T-helper 9 cell (primary cell): ENCODE measurements around the gene ZNF678.
"Not testable (repeated sequence)": the region's sequence is repeated elsewhere in the genome, so short reads cannot be mapped to it uniquely, and the experiment has no call there.

ENCODE experiments used
- DNase-seq: peaks from one replicate; pipeline ENCODE4 v3.0.0-alpha.2; 2020
- total RNA-seq, 2 donors: gene quantifications; one replicate each; lab custom pipeline; 2026; lab: John Stamatoyannopoulos, UW

The ZNF678 gene
- 10.6 to 21.8 reads per million in 2 donors for total RNA-seq

DNA sequence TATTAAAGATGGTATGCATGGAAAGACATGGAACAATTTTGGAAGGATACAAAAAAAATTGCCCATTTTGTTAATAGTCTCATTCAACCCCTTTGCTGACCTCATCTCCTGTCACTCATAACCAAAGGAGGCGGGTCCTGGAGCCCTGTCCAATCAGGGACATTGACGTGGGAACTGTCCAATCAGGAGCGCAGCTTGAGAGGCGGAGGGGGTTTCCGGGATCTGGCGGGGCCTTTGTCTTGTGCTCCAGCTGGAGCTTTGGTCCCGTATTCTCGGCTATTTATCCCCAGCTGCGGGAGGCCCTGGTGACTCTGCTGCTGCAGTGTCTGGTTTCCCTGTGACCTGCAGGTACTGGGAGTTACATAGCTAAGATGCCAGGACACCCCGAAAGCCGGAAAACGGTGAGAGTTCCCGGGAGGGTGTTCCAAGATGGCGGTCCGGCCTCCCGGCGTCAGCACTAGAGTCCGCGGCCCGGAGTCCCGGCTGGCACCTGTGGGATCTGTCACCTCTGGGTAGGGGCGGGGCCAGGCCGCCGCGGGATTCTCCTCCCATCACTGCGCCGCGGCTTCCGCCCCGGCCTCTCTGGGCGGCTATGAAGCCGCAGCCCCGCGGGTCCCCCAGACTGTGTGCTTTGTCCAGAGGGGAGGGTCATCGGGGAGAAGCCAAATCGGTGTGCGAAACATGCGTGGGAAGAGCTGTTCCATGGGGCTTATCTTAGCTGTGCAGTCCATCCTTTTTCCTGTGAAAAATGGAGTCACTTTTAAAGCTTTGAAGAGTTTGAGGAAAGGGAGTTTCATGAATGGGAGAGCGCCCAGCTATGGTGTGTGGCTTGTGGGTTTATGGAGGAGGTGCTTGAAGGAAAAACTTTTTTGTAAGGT lies at the start of gene ZNF678:
ZNF678 (plus strand) TSS at position 233 of the 878 bp plus-strand sequence. CDS start 87,436 bp downstream, outside the sequence.
- DNase-seq: peak; percentile 68

DNA sequence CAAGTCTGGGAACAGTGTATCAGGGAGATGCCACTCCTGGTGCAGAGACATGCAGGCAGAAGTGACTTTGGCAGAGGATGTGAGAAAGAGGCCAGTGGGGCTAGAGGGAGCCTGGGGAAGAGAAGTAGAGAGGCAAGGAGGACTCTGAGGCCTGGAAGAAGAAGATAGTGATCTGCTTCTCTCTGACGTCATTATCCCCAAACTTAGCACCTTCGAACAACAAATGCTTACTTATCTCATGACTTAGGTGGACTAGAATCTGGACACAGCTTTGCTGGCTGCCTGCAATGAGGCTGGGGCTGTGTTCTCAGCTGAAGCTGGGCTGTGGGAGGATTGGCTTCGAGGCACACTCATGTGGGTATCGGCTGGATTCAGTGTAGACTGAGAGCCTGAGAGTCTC lies 44.5 kb upstream of the ZNF678 start:
- no peak for DNase-seq

DNA sequence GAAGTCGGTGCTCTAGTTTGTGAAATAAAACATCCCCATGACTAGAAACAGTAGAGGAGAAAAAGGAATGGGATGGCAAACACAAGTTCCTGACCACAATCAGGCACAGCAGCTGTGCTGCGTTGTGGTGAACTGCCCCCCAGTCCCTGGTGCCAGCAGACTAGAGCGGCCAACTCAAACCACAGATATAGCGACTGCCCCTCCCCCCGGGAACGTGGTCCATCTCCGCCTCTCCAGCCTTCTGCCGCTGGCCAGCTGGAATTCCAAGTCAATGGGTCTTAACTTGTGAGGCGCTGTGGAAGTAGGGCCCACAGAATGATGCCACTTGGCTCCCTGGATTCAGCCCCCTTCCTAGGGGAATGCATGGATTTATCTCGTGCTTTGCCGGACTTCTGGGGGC lies 41.6 kb upstream of the ZNF678 start:
- no peak for DNase-seq

DNA sequence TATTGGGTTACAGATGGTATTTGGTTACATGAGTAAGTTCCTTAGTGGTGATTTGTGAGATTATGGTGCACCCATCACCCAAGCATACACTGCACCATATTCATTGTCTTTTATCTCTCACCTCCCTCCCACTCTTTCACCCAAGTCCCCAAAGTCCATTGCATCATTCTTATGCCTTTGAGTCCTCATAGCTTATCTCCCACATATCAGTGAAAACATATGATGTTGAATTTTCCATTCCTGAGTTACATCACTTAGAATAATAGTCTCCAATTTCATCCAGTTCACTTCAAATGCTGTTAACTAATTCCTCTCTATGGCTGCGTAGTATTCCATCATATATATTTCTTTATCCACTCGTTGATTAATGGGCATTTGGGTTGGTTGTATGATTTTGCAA lies 36.8 kb upstream of the ZNF678 start:
- DNase-seq: no peak

DNA sequence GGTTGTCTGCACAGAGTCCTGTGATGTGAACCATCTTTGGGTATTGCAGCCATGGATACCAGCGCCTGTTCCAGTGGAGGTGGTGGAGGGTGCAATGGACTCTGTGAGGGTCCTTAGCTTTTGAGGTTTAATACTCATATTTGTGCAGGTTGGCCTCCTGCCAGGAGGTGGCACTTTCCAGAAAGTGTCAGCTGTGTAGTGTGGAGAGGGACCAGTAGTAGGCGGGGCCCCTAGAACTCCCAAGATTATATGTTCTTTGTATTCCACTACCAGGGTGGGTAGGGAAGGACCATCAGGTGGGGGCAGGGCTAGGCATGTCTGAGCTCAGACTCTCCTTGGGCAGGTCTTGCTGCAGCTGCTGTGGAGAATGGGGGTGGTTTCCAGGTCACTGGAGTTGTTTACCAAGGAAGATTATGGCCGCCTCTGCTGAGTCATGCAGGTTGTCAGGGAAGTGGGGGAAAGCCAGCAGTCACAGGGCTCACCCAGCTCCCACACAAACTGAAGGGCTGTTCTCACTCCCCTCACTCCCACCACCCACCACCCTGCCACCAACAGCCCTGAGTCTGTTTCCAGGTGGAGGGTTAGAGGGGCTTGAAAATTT lies 31.2 kb upstream of the ZNF678 start:
- no peak for DNase-seq

DNA sequence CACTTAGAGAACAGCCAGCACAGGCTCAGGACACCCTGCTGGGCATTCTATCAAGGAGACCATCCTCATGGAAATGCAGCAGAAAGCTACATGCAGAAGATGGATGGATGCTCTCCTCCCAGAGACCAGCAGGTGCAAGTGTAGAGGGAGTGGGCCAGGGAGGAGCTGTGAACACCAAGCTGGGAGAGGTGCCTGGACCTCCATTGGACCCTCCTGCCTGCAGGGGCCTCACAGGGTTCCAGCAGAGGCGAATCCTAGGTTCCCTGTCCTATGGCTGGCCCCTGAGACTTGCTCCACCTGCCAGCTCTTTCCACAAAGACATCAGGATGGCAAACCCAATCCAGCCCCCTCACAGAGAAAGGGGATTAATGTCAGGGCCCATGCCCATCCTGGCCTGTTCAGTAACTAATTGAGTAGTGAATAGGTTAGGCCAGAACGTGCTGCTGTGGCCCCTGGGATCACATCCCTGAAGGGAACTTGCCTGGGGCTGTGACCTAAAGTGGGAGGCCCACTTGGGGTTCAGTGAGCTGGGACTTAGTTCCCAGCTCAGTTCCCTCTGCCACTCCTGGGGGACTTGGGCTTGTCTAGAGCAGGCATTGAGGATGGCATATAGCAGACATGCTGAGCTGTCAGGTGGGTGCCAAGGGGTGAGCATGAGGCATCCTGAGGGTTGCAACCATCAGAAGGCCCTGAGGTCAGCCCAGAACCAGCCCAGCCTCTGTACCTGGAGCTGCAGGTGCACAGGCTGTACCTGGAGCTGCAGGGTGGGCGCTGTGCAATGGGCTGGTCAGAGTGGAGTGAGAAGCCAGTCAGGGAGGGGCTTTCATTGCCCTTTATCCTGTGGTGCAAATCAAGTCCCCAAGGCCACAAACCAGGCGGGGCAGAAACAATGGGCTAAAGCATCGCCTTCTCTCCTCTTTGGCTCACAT lies 22.9 kb upstream of the ZNF678 start:
- no peak for DNase-seq

DNA sequence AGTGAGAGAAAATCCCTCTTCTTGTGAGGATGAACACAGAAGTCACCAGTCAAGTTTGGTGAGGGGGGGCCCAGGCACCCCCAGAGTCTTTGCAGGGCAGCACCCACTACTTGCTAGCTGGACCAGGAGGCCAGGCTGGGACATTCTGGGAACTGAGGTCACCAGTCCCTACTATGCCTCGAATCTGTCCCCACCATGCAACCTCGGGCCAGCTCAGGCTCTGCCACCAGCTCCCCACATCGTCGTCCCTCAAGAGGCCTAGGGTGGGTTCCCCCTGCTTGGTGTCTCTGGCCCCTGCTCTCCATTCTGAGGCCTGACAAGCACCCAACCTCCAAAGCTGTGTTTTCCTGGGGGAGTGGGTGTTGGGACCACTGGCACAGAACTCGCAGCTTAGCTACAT lies 22.2 kb upstream of the ZNF678 start:
- DNase-seq: no peak

DNA sequence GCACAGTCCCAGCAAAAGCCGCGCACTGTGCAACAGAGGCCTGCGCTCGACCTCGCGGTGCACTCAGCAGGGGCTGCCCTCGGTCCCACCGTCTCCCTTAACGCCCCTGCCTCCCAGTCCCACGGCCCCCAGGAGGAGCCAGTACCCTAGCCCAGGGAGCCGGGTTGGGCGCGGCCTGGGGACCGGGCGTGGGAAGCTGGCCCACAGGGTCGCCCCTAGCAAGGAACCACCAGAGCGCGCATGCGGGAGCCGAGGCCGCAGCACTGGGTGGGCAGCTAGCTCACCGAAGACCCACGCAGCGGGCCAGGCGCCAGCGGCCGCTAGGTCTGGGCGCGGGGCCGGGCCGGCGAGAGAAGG lies 21.6 kb upstream of the ZNF678 start:
- no peak for DNase-seq

DNA sequence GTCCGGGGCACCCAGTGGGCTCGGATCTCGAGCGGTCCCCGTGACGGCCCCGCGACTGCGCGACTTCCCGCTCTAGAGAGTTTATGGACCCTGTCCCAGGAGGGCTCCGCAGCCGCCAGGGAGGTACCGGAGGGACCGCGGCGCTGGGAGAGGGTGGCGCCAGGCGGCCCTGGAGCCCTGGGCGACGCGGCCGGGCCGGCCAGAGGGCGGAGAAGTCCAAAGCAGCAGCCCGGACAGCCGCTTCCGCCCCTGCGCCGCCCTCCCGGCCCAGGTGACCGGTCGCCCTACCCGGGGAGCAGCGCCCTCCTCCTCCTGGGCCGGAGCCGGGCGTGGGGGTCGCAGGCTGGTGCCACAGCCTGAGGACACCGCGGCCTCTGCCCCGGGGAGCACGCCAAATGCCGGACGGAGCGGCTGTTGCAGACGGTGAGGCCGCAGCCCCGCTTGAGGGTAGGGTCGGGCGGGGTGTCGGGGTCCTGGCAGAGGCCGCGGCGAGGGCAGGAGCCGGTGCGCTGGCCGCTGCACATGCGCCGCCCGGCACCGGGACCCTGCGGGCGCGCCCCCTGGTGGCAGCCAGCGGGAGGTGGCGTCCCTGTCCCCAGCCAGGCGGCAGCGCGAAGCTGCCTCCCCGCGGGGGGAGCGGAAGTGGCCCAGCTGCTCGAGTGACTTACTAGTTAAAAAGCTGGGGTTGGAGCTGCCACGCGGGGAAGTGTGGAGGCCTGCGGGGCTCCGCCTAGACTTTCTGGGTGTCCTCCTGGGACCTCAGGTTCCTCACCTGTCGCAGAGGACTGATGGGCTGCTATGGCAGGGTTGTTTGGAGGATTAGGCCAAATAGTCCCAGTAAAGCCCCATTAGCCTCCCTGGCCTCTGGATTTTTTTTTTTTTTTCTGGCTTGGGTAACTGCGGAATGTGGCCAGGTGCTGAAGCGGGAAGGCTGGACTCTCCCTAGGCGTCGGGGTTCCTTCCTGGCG lies 20.9 kb upstream of the ZNF678 start:
- DNase-seq: peak; percentile 84

DNA sequence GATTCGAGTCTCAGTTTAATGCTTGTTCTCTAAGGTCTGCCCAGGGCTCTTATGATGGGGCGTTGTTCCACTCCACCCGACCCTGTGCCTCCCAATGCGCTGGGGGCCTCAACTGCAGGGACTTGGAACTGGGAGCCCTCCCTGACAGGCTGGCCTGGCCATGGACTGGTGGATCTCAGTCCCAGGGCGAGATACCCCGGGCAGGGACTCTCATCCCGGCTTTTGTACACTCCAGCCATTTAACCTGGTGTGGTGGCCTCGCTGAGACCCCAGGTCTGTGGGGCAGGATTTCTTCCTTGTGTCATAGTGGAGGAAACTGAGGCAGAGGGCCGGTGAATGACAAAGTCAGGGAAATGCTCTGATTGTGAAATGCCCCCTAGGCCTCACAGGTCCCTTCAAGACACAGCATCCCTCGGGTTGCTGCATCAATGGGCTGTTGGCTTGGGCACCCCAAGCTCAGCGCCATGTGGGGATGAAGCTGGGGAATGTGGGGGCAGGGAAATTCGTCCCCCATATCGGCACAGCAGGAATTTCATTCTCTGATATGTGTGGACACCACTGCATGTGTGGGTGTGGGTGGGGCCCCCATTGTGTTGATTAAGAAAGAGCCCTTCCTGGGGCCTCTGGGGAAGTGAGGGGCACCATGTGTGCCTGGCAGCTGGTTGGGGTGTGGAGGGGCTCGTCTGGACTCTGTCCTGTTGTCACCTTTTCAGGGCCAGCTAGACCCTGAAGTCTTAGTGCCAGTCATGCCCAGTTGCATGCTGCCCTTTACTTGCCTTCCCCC lies 19.9 kb upstream of the ZNF678 start:
- DNase-seq: no peak

DNA sequence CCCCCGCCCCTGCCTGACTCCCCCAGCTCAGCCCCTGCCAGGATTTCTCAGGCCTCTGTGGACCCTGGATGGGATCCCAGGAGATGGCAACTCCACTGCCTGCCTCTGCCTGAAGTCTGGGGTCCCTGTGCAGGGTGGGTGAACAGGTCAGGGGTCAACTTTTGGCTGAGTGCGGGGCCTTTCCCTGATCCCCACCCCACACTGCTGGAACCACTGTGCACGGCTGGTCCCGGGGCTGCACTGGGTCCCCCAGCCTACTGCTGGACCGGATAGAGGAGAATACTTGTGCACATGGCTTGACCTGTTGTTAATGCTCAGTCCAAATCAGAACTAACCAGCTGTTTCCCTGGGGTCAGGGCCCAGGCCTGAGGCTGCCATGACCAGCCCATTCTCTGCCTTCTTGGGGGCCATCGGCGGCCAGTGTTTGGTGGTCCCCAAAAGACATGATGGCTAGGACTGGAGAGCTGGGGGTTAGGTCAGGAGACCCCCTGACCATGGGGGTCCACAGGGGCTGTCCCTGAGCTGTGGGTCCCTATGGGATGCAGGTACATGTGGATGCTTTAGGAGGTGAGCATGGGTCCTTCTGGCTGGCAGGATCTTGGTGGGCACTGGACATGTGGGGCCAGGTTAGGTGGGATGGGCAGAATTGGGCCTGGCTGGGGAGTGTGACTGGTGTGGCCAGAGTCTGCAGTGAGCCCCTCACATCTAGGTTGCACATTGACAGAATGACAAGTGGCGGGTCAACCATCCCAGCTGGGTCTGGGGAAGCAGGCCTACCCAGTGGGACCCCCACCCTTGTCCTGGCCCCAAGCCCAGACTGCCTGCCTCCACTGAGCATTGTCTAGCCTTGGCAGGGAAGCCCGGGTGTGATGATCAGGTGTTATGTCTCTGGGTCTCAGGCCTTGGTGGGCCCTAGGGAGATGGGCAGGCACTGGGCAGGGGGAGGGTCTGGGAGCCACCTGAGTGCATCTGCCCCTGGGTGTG lies 19.0 kb upstream of the ZNF678 start:
- no peak for DNase-seq

DNA sequence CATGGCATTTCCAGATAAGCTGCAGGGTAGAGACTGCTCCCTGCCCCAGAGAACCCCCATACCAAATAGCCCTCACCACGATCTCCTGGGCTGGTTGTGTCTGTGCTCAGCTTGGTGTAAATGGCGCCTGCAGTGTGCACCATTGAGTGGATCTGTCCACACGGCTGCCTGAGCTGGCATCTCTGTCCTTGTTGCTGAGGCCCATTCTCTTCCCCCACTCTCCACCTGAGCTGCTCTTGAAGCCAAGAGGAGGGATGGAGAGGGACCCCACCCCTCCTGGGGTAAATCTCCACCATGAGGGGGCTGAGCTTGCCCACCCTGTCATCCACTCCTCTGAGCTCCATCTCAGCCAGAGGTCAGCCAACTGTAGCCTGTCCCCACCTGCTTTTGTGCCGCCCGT lies 18.0 kb upstream of the ZNF678 start:
- no peak for DNase-seq

DNA sequence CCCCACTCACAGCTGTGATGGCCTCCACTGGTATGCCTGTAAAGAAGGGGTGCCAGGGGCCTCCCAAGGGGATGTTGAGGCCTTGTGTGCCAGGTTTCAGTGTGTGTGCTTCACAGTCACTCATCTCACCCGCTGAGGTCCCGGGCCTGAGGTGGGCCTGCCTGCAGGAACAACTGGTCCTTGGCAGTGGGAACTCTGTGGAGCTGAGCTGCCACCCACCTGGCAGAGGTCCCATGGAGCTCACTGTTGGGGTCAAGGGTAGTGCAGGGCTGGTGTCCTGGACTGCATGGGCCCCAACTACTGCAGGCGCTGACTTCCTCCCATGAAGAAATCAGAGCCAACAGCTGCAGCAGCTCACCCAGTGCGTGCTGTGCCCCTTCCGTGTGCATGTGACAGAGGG lies 17.3 kb upstream of the ZNF678 start:
- no peak for DNase-seq

DNA sequence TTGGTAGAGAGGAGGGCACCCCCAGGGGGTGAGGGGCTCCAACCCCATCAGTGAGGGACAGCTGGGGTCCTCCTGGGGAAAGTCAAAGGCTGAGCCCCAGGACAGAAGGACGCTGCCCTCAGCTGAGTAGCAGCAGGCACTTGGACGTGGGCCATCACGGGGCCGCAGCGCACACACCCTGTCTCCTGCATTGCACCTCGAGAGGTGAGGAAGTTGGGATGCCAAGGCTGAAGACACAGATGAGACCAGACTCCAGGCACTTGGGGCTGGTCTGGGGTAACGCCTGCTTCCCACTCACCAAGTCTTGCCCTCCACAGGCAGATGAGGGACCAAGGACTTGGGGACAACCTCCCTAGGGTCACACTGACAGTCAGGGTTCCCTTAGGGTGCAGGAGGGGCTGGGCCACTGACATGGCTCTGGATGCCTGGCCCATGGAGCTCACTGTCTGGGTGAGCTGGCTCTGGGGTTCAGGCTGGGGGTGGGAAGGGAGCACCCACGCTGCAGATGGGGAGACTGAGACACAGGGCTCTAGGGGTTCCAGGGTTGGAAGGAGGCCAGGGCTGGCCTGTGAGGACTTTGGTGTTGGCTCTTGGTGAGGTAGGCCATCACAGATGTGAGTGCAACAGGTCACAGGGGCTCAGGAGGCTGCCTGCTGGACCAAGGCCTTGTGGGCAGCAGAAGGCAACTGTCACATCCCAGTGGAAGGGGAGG lies 16.6 kb upstream of the ZNF678 start:
- no peak for DNase-seq

DNA sequence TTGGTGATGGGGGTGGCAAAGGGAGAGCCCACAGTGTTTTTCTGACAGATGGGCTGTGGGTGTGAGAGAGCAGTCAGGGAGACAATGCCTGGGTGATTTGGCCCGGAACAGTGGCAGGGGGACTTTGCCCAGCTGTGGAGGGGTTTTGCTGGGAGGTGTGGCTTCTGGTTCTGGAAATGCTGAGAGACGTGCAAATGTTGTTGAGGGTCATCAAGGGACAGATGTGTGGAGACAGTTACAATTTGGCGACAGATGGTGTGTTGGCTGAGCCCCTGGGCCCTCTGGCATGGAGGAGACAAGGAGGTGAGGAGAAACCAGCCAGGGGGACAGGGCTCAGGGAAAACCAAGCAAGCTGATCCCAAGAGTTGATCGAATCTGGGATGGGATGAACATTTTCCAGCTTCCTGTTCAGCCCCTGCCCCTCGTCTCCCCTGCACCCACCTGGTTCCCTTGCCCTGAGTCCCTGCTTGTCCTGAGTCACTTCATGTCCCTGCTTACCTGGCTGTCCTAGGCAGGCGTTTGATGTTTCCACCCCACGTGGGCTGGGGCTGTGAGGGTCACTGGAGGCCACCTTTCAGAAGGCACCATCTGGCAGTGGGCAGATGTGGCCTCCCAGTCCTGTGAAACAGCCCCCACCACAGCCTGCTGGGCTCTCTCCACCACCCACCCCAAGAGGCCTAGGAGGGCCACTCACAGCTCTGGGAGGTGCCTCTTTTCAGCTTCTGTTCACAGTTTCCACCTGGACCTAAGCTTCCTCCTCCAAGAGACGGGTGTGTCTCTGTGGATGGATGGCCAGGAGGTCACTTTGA lies 15.8 kb upstream of the ZNF678 start:
- no peak for DNase-seq

DNA sequence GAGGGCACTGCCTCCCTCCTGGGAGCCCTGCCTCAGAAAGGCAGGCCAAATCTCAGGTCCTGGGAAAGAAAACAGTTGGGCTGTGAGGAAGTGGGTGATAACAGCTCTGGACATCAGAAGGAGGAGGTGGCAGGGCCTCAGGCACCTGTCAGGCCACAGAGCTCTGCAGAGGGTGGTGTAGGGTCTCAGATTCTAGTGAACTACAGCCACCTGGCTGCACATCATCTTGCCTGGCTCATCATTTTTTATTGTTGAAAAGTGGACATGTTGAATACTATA lies 15.3 kb upstream of the ZNF678 start:
- DNase-seq: no peak

DNA sequence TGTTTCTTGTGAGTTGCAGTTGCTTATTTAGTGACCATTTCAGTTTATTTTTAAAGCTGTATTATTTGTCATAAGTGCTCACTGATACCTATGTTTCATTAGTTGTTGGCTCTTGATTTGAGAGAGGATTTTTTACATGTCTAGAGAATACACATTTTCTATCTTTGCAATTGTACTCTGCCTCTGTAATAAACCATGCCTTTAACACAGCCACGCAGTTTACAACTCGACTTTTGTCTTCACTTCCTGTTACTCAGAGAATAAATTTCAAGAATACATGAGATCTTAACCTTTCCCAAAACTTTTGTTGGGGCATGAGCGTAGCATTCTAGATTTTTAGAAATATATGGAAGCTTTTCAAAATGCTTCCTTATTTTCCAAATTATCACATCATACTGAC lies 14.9 kb upstream of the ZNF678 start:
- DNase-seq: no peak

DNA sequence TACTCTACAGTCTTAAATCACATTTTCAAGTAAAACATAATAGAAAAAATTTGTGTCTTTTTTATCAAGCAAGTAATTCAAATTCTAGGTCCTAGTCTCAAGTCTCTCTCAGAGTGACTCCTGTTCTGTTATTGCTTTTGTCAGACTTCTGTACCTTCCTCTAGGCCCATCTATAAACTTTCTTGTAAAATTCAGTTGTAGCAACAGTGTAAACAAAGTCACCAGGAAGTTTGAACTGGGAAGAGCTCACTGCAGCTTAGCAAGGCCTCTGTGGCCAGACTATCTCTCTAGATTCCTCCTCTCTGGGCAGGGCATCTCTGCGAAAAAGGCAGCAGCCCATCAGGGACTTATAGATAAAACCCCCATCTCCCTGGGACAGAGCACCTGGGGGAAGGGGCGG lies 13.5 kb upstream of the ZNF678 start:
- no peak for DNase-seq

DNA sequence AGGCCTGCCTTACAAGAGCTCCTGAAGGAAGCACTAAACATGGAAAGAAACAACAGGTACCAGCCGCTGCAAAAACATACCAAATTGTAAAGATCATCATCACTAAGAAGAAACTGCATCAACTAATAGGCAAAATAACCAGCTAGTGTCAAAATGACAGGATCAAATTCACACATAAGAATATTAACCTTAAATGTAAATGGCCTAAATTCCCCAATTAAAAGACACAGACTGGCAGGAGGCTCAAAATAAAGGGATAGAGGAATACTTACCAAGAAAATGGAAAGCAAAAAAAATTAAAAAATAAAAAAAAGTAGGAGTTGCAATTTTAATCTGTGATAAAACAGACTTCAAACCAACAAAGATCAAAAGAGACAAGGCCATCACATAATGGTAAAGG lies 11.5 kb upstream of the ZNF678 start:
- DNase-seq: not testable (repeated sequence)
